Measurements from ENCODE around the gene SETD1B. TPM values are rescaled to one million over a fixed set of nuclear protein-coding genes. Genes with fewer than 3 reads are reported as not detected.
A peak's percentile ranks its signal among the peaks of the same experiment; 100 is the strongest.

SETD1B gene
- total and polyA plus RNA-seq, 2 donors, result 3.0 to 11.8 TPM

DNA sequence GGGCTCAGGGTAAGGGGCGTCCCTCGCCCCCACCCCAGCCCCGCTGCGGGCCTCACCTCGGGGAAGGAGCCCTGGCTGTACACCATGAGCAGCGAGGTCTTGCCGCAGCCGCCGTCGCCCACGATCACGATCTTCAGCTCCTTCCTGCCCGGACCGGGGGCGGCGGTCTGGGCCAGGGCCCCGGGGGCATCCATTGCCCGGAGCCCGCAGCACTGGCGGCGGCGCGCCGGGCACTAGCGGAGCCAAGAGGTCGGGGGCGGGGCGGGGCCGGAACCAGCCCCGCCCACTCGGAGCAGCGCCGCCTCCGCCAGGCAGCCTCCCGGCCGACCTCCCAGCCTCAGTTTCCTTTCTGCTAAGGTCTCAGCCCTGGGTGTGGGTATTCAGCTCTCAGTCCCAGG is 10.4 kb upstream of the SETD1B start, which contains the start of gene RHOF:
Gene RHOF (minus strand): TSS at position 249 of the 398 bp plus-strand sequence. CDS start 55 bp downstream, at position 194.
- under 1% methylated on average over 36 of the region's 36 CpGs for WGBS
- no peaks in the 10 kb centered on the region for H3K27me3 ChIP-seq (ENCODE audit: control insufficient read depth in 2 of 2, insufficient read depth in 1 of 2, low read length in 1 of 2)
- peak in 2 of 9 donors; percentile 69 to 74 for DNase-seq (ENCODE audit: low read depth in 6 of 9, low spot score in 9 of 9)
- H3K27ac ChIP-seq (ENCODE audit: low read depth in 1 of 2, low read length in 1 of 2), result peak within 1 kb of the TSS; percentile 88 to 95
- peak within 1 kb of the TSS; percentile 69 to 70 for H3K4me3 ChIP-seq (ENCODE audit: low read length in 2 of 2)
- H3K36me3 ChIP-seq (ENCODE audit: control insufficient read depth in 2 of 2, insufficient read depth in 2 of 2, low read length in 1 of 2), result peaks cover 21 to 53% of the 10 kb centered on the region in 2 donors
- H3K4me1 ChIP-seq (ENCODE audit: control insufficient read depth in 2 of 2, insufficient read depth in 2 of 2, low read length in 2 of 2), result peaks cover 52 to 97% of the 10 kb centered on the region in 2 donors
- peaks cover 0 to 14% of the 10 kb centered on the region in 2 donors for H3K9me3 ChIP-seq (ENCODE audit: control insufficient read depth in 2 of 2, insufficient read depth in 1 of 2, low read length in 1 of 2)

GRCh38 chr12:121793838-121794533 is 9.8 kb upstream of the SETD1B start:
- H3K27ac ChIP-seq (ENCODE audit: low read depth in 1 of 2, low read length in 1 of 2), result peak overlapping the region; percentile 88 to 95

DNA sequence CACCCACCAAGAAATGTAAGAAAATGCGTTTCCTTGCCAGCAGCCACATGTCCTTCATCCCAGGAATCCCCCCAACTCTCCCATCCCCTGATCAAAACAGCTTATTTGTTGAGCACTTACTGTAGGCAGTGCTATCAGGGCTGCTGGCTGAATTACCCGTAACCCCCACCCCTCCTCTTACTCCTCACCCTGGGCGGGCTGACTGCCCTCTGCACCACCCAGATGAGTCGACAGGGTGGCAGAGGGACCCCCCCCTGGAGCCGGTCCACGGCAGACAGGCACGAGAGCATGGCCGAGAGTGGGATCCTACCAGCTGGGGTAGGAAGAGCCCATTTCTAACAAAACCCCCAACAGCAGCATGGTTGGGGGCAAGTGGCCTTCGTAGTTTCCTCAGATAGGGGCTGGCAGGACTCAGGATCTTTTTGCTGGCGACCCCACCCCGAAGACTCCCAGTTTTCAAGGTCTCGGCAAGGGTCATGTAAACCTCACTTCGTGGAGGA is 9.2 kb upstream of the SETD1B start:
- 5% methylated on average over 13 of the region's 13 CpGs for WGBS
- peaks cover 30 to 57% of the 10 kb centered on the region in 2 donors for H3K36me3 ChIP-seq (ENCODE audit: control insufficient read depth in 2 of 2, insufficient read depth in 2 of 2, low read length in 1 of 2)

More at GRCh38 chr12:121793838-121794533, 9.8 kb upstream of the SETD1B start:
- DNase-seq (ENCODE audit: low read depth in 6 of 9, low spot score in 9 of 9), result peak in 6 of 9 donors; percentile 84 to 95 (median 89)
- Histone ChIP-seq H3K36me3 (ENCODE audit: control insufficient read depth in 2 of 2, insufficient read depth in 2 of 2, low read length in 1 of 2) (peaks cover 26 to 53% of the 10 kb centered on the region in 2 donors), H3K4me3 (ENCODE audit: low read length in 2 of 2) (peak overlapping the region; percentile 69 to 70), H3K27me3 (ENCODE audit: control insufficient read depth in 2 of 2, insufficient read depth in 1 of 2, low read length in 1 of 2) (no peaks in the 10 kb centered on the region), H3K9me3 (ENCODE audit: control insufficient read depth in 2 of 2, insufficient read depth in 1 of 2, low read length in 1 of 2) (peaks cover 0 to 16% of the 10 kb centered on the region in 2 donors), H3K4me1 (ENCODE audit: control insufficient read depth in 2 of 2, insufficient read depth in 2 of 2, low read length in 2 of 2) (peaks cover 52 to 97% of the 10 kb centered on the region in 2 donors)
- under 1% methylated on average over 59 of the region's 59 CpGs for WGBS

GRCh38 chr12:121795034-121795968 is 8.5 kb upstream of the SETD1B start:
- Histone ChIP-seq H3K9me3 (ENCODE audit: control insufficient read depth in 2 of 2, insufficient read depth in 1 of 2, low read length in 1 of 2) (peaks cover 0 to 13% of the 10 kb centered on the region in 2 donors), H3K27me3 (ENCODE audit: control insufficient read depth in 2 of 2, insufficient read depth in 1 of 2, low read length in 1 of 2) (no peaks in the 10 kb centered on the region), H3K27ac (ENCODE audit: low read depth in 1 of 2, low read length in 1 of 2) (peak overlapping the region; percentile 88 to 95), H3K4me3 (ENCODE audit: low read length in 2 of 2) (peak overlapping the region; percentile 69 to 70), H3K36me3 (ENCODE audit: control insufficient read depth in 2 of 2, insufficient read depth in 2 of 2, low read length in 1 of 2) (peaks cover 30 to 57% of the 10 kb centered on the region in 2 donors), H3K4me1 (ENCODE audit: control insufficient read depth in 2 of 2, insufficient read depth in 2 of 2, low read length in 2 of 2) (peaks cover 45 to 88% of the 10 kb centered on the region in 2 donors)
- 53% methylated on average over 15 of the region's 15 CpGs for WGBS
- peak in 5 of 9 donors; percentile 85 to 94 (median 92) for DNase-seq (ENCODE audit: low read depth in 6 of 9, low spot score in 9 of 9)

More for the DNA sequence above, 9.2 kb upstream of the SETD1B start:
- Histone ChIP-seq H3K27ac (ENCODE audit: low read depth in 1 of 2, low read length in 1 of 2) (peak overlapping the region; percentile 88 to 95), H3K4me1 (ENCODE audit: control insufficient read depth in 2 of 2, insufficient read depth in 2 of 2, low read length in 2 of 2) (peaks cover 50 to 95% of the 10 kb centered on the region in 2 donors), H3K4me3 (ENCODE audit: low read length in 2 of 2) (peak overlapping the region; percentile 69 to 70), H3K27me3 (ENCODE audit: control insufficient read depth in 2 of 2, insufficient read depth in 1 of 2, low read length in 1 of 2) (no peaks in the 10 kb centered on the region), H3K9me3 (ENCODE audit: control insufficient read depth in 2 of 2, insufficient read depth in 1 of 2, low read length in 1 of 2) (peaks cover 0 to 13% of the 10 kb centered on the region in 2 donors)
- peak in 1 of 9 donors; percentile 53 for DNase-seq (ENCODE audit: low read depth in 6 of 9, low spot score in 9 of 9)

GRCh38 chr12:121796855-121797751 is 6.7 kb upstream of the SETD1B start:
- Histone ChIP-seq H3K36me3 (ENCODE audit: control insufficient read depth in 2 of 2, insufficient read depth in 2 of 2, low read length in 1 of 2) (peaks cover 30 to 49% of the 10 kb centered on the region in 2 donors), H3K4me3 (ENCODE audit: low read length in 2 of 2) (no peak overlapping the region), H3K9me3 (ENCODE audit: control insufficient read depth in 2 of 2, insufficient read depth in 1 of 2, low read length in 1 of 2) (peaks cover 0 to 13% of the 10 kb centered on the region in 2 donors), H3K27me3 (ENCODE audit: control insufficient read depth in 2 of 2, insufficient read depth in 1 of 2, low read length in 1 of 2) (no peaks in the 10 kb centered on the region), H3K27ac (ENCODE audit: low read depth in 1 of 2, low read length in 1 of 2) (peak overlapping the region in 1 of 2 donors; percentile 23), H3K4me1 (ENCODE audit: control insufficient read depth in 2 of 2, insufficient read depth in 2 of 2, low read length in 2 of 2) (peaks cover 32 to 71% of the 10 kb centered on the region in 2 donors)
- WGBS, result 91% methylated on average over 39 of the region's 39 CpGs
- no peak for DNase-seq (ENCODE audit: low read depth in 6 of 9, low spot score in 9 of 9)

DNA sequence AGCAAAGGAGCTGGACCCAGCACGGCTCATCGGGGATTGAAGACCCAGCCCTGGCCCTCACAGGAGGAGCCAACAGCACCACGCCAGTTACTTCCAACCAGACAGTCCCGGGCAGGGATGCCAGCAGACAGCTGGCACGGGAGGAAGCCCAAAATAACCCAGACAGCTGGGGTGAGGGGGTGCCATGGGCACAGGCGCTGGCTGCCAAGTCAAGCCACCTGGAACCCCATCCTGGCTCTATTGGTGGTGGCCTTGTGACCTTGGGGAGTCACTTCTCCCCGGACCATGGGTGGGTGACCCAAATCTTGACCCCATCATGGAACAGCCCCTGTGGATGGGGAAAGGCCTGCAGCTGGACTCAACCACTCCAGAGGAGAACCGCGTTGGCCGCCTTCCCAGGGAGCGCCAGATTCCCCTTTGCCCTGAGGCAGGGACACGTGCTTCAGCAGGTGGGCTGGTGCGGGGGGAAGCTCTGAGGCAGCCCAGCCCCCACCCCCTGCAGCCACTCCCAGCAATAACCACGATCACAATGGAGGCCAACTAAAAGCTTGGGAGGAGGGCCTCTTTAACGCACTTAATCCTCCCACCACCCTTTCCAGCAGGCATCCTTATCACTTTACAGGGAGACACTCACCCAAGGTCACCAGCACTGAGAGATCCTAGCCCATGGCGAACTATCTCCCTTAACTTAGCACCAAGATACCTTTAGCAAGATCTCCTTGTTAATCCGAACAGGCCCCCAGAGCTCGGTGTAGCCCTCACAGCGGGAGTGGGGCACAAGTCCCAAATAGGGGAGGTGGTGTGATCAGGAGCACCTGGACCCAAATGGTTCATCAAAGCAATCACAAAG is 5.6 kb upstream of the SETD1B start:
- peak overlapping the region; percentile 87 to 100 for H3K4me3 ChIP-seq (ENCODE audit: low read length in 2 of 2)
- peaks cover 29 to 61% of the 10 kb centered on the region in 2 donors for H3K4me1 ChIP-seq (ENCODE audit: control insufficient read depth in 2 of 2, insufficient read depth in 2 of 2, low read length in 2 of 2)
- peak overlapping the region; percentile 11 to 95 for H3K27ac ChIP-seq (ENCODE audit: low read depth in 1 of 2, low read length in 1 of 2)
- DNase-seq (ENCODE audit: low read depth in 6 of 9, low spot score in 9 of 9), result peak in 1 of 9 donors; percentile 49
- WGBS, result 39% methylated on average over 19 of the region's 19 CpGs
- H3K27me3 ChIP-seq (ENCODE audit: control insufficient read depth in 2 of 2, insufficient read depth in 1 of 2, low read length in 1 of 2), result no peaks in the 10 kb centered on the region
- peaks cover 0 to 8% of the 10 kb centered on the region in 2 donors for H3K9me3 ChIP-seq (ENCODE audit: control insufficient read depth in 2 of 2, insufficient read depth in 1 of 2, low read length in 1 of 2)
- peaks cover 30 to 45% of the 10 kb centered on the region in 2 donors for H3K36me3 ChIP-seq (ENCODE audit: control insufficient read depth in 2 of 2, insufficient read depth in 2 of 2, low read length in 1 of 2)

- H3K36me3 ChIP-seq (ENCODE audit: control insufficient read depth in 2 of 2, insufficient read depth in 2 of 2, low read length in 1 of 2), result peaks cover 30 to 45% of the 10 kb centered on the region in 2 donors
- DNase-seq (ENCODE audit: low read depth in 6 of 9, low spot score in 9 of 9), result no peak
- WGBS, result 88% methylated on average over 10 of the region's 10 CpGs
- H3K27me3 ChIP-seq (ENCODE audit: control insufficient read depth in 2 of 2, insufficient read depth in 1 of 2, low read length in 1 of 2), result no peaks in the 10 kb centered on the region
- H3K4me3 ChIP-seq (ENCODE audit: low read length in 2 of 2), result peak overlapping the region; percentile 87 to 100
- H3K9me3 ChIP-seq (ENCODE audit: control insufficient read depth in 2 of 2, insufficient read depth in 1 of 2, low read length in 1 of 2), result peaks cover 0 to 6% of the 10 kb centered on the region in 2 donors
- peaks cover 29 to 56% of the 10 kb centered on the region in 2 donors for H3K4me1 ChIP-seq (ENCODE audit: control insufficient read depth in 2 of 2, insufficient read depth in 2 of 2, low read length in 2 of 2)
- peak overlapping the region; percentile 85 to 95 for H3K27ac ChIP-seq (ENCODE audit: low read depth in 1 of 2, low read length in 1 of 2)
These were observed 5.0 kb upstream of the SETD1B start for GRCh38 chr12:121798787-121799155.
